ENCODE results near the gene PURB.
"Not testable (repeated sequence)": the region's sequence is repeated elsewhere in the genome, so short reads cannot be mapped to it uniquely, and the experiment has no call there.

Gene PURB

DNA sequence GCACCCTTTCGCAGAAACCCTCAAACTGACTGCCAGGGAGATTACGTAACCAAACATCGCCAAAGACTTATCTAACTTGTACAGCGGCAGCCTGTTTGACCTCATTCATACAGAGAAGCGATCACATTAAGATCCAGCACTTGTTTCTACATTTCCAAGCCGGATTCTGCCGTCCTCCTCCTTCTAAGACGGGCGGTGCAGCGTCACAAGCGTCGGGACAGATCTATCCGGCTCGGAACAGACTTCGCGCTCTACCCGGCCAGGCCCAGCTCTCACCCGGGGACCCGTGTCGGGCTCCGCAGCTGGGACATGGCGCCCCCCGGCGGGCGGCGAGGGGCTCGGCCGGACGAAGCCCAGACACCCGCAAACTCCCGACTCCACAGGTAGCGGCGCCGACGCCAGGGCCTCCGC, 37.8 kb downstream of the PURB start:
- Histone ChIP-seq H3K4me3 (ENCODE audit: low read depth, low read length, poor library complexity, severe bottlenecking) (peak overlapping the region; percentile 84), H3K4me1 (ENCODE audit: insufficient read depth, low read length, severe bottlenecking) (peaks cover 39% of the 10 kb centered on the region), H3K27me3 (ENCODE audit: insufficient read depth, low read length) (no peaks in the 10 kb centered on the region), H3K27ac (ENCODE audit: low read depth, low read length, poor library complexity, severe bottlenecking) (peak overlapping the region; percentile 93), H3K36me3 (ENCODE audit: insufficient read depth, low read length) (peaks cover 19% of the 10 kb centered on the region), H3K9ac (ENCODE audit: low read length) (peak overlapping the region; percentile 86), H4K20me1 (ENCODE audit: insufficient read depth, low read length) (no peaks in the 10 kb centered on the region), H3K79me2 (ENCODE audit: insufficient read depth, low read length) (peaks cover 48% of the 10 kb centered on the region), H3K9me3 (ENCODE audit: low read length) (no peaks in the 10 kb centered on the region), H3F3A (ENCODE audit: insufficient read depth, low read length) (peaks cover 4% of the 10 kb centered on the region; the same call in 1 of the 2 replicates), H3K9me2 (ENCODE audit: low read depth, low read length) (no peaks in the 10 kb centered on the region), H2AFZ (ENCODE audit: low read length) (no peak overlapping the region), H3K4me2 (ENCODE audit: low read length) (peak overlapping the region; percentile 92)
- TF ChIP-seq EZH2 (IDR thresholded peaks at IDR 0.05; ENCODE audit: borderline replicate concordance, low read length) (no peak), CTCF (IDR thresholded peaks at IDR 0.05; ENCODE audit: low read length) (peak; percentile 97)

DNA sequence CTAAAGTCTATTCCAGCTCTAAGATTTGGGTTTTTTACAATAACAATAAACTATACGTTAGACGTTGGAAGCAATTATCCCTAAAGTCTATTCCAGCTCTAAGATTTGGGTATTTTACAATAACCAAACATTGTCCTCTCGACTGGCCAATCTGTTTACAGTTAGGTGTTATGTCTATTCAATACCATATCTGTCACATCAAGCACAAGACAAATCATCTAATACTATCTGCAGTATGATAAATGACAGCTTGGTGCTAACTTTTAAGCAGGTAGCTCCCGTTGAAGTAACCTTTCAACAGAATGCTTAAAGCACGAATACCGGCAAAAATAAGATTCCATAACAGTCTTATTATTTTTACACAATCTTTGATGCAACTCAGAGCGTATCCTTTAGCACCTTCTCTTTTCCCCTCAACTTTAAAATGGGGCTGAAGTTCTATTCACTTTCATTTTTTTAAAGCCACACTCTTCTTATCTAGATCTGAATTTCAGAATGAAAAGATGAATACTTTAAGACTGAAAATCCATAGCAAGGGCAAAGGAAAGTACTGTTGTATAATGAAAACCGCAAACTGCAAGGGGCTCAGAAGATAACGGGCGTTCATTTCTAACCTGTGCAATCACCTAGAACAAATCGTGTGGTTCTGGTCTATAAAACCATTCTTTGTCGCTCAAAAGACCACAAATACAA, 38.4 kb downstream of the PURB start:
- Histone ChIP-seq H4K20me1 (ENCODE audit: insufficient read depth, low read length) (no peaks in the 10 kb centered on the region), H3K9me3 (ENCODE audit: low read length) (no peaks in the 10 kb centered on the region), H3K4me2 (ENCODE audit: low read length) (peak overlapping the region; percentile 92), H3K9me2 (ENCODE audit: low read depth, low read length) (no peaks in the 10 kb centered on the region), H3K4me1 (ENCODE audit: insufficient read depth, low read length, severe bottlenecking) (peaks cover 39% of the 10 kb centered on the region), H2AFZ (ENCODE audit: low read length) (no peak overlapping the region), H3K27me3 (ENCODE audit: insufficient read depth, low read length) (no peaks in the 10 kb centered on the region), H3K36me3 (ENCODE audit: insufficient read depth, low read length) (peaks cover 25% of the 10 kb centered on the region), H3K27ac (ENCODE audit: low read depth, low read length, poor library complexity, severe bottlenecking) (peak overlapping the region; percentile 93), H3K4me3 (ENCODE audit: low read depth, low read length, poor library complexity, severe bottlenecking) (peak overlapping the region; percentile 84), H3K79me2 (ENCODE audit: insufficient read depth, low read length) (peaks cover 54% of the 10 kb centered on the region), H3K9ac (ENCODE audit: low read length) (peak overlapping the region; percentile 86), H3F3A (ENCODE audit: insufficient read depth, low read length) (peaks cover 4% of the 10 kb centered on the region; the same call in 1 of the 2 replicates)
- TF ChIP-seq CTCF (IDR thresholded peaks at IDR 0.05; ENCODE audit: low read length) (no peak), EZH2 (IDR thresholded peaks at IDR 0.05; ENCODE audit: borderline replicate concordance, low read length) (no peak)

GRCh38 chr7:44846390-44846789, 38.9 kb downstream of the PURB start:
- not testable (repeated sequence) for H4K20me1 ChIP-seq (ENCODE audit: insufficient read depth, low read length); H3F3A ChIP-seq (ENCODE audit: insufficient read depth, low read length); H3K9me3 ChIP-seq (ENCODE audit: low read length); H3K9me2 ChIP-seq (ENCODE audit: low read depth, low read length); H2AFZ ChIP-seq (ENCODE audit: low read length); H3K27me3 ChIP-seq (ENCODE audit: insufficient read depth, low read length)
- peak overlapping the region; percentile 86 for H3K9ac ChIP-seq (ENCODE audit: low read length)
- peaks cover 39% of the 10 kb centered on the region for H3K4me1 ChIP-seq (ENCODE audit: insufficient read depth, low read length, severe bottlenecking)
- H3K4me3 ChIP-seq (ENCODE audit: low read depth, low read length, poor library complexity, severe bottlenecking) = peak overlapping the region; percentile 84
- H3K36me3 ChIP-seq (ENCODE audit: insufficient read depth, low read length) = peaks cover 30% of the 10 kb centered on the region
- peak overlapping the region; percentile 93 for H3K27ac ChIP-seq (ENCODE audit: low read depth, low read length, poor library complexity, severe bottlenecking)
- H3K4me2 ChIP-seq (ENCODE audit: low read length) = peak overlapping the region; percentile 92
- H3K79me2 ChIP-seq (ENCODE audit: insufficient read depth, low read length) = peaks cover 59% of the 10 kb centered on the region

GRCh38 chr7:44845451-44845850, 39.9 kb downstream of the PURB start:
- no peak for TF ChIP-seq CTCF (IDR thresholded peaks at IDR 0.05; ENCODE audit: low read length)
- no peak for TF ChIP-seq EZH2 (IDR thresholded peaks at IDR 0.05; ENCODE audit: borderline replicate concordance, low read length)
- Histone ChIP-seq H3K27me3 (ENCODE audit: insufficient read depth, low read length) (no peaks in the 10 kb centered on the region), H3K4me3 (ENCODE audit: low read depth, low read length, poor library complexity, severe bottlenecking) (peak overlapping the region; percentile 84), H3K4me1 (ENCODE audit: insufficient read depth, low read length, severe bottlenecking) (peaks cover 39% of the 10 kb centered on the region), H4K20me1 (ENCODE audit: insufficient read depth, low read length) (no peaks in the 10 kb centered on the region), H3F3A (ENCODE audit: insufficient read depth, low read length) (no peaks in the 10 kb centered on the region), H3K27ac (ENCODE audit: low read depth, low read length, poor library complexity, severe bottlenecking) (no peak overlapping the region), H3K4me2 (ENCODE audit: low read length) (peak overlapping the region; percentile 92), H3K9me2 (ENCODE audit: low read depth, low read length) (no peaks in the 10 kb centered on the region), H3K9ac (ENCODE audit: low read length) (peak overlapping the region; percentile 86; the same call in 1 of the 2 replicates), H3K79me2 (ENCODE audit: insufficient read depth, low read length) (peaks cover 68% of the 10 kb centered on the region), H2AFZ (ENCODE audit: low read length) (no peak overlapping the region), H3K9me3 (ENCODE audit: low read length) (no peaks in the 10 kb centered on the region), H3K36me3 (ENCODE audit: insufficient read depth, low read length) (peaks cover 40% of the 10 kb centered on the region)

DNA sequence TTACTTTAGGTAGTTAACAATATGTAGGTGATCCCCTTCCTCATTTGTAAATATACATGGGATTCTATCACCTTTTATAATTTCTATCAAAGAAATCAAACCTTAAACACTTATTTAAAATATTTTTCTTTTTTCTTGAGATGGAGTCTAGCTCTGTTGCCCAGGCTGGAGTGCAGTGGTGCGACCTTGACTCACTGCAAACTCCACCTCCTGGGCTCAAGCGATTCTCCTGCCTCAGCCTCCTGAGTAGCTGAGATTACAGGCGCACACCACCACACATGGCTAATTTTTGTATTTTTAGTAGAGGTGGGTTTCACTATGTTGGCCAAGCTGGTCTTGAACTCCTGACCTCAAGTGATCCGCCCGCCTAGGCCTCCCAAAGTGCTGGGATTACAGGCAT, 41.9 kb downstream of the PURB start:
- not testable (repeated sequence) for H3K27ac ChIP-seq (ENCODE audit: low read depth, low read length, poor library complexity, severe bottlenecking); H3K9ac ChIP-seq (ENCODE audit: low read length); H3K4me2 ChIP-seq (ENCODE audit: low read length); H3K9me3 ChIP-seq (ENCODE audit: low read length); H3K4me3 ChIP-seq (ENCODE audit: low read depth, low read length, poor library complexity, severe bottlenecking); H2AFZ ChIP-seq (ENCODE audit: low read length); H3K9me2 ChIP-seq (ENCODE audit: low read depth, low read length); H4K20me1 ChIP-seq (ENCODE audit: insufficient read depth, low read length); H3F3A ChIP-seq (ENCODE audit: insufficient read depth, low read length); H3K27me3 ChIP-seq (ENCODE audit: insufficient read depth, low read length)
- H3K79me2 ChIP-seq (ENCODE audit: insufficient read depth, low read length) = peaks cover 76% of the 10 kb centered on the region
- H3K36me3 ChIP-seq (ENCODE audit: insufficient read depth, low read length) = peaks cover 53% of the 10 kb centered on the region
- peaks cover 21% of the 10 kb centered on the region for H3K4me1 ChIP-seq (ENCODE audit: insufficient read depth, low read length, severe bottlenecking)

Data from OCI-LY1 (cell line).